H1 (cell line): ENCODE measurements around the gene MRPL4. TPM values are rescaled to one million over a fixed set of nuclear protein-coding genes. Genes with fewer than 3 reads are reported as not detected.

Experiments
- CTCF ChIA-PET: fragments of 300-600 bp; sonication (Branson Sonifier 250); formaldehyde crosslinking; loops from one replicate; lab custom pipeline; 2021; ENCODE audit not compliant: partially characterized antibody; lab: Charles Lee
- POLR2A ChIA-PET: fragments of 300-600 bp; sonication (Branson Sonifier 250); formaldehyde crosslinking; loops from one replicate; lab custom pipeline; 2021; ENCODE audit warnings: inconsistent platforms; ENCODE audit not compliant: partially characterized antibody; lab: Charles Lee
- DNase-seq, 2 experiments: peaks; one replicate each; pipeline versions ENCODE4 v3.0.0 to v3.0.0-alpha.2; 2010 to 2022; ENCODE audit warnings: low spot score in 2 of 2, low read depth in 1 of 2, mixed read lengths in 1 of 2
- FAIRE-seq: peaks from 2 replicates; lab custom pipeline; 2011; peaks lifted over from hg19 to GRCh38; lab: Jason Lieb, UNC
- H2AFZ ChIP-seq: 2 replicates; pipeline ENCODE4 v1.8.1; 2012; ENCODE audit warnings: low read length, inconsistent platforms
- H2AK5ac ChIP-seq: 2 replicates; pipeline ENCODE4 v1.6.1; 2013; ENCODE audit warnings: low read depth, low read length
- H2BK120ac ChIP-seq: replicated peaks from 2 replicates; pipeline ENCODE3; 2013; ENCODE audit warnings: low read depth, low read length, inconsistent platforms
- H2BK12ac ChIP-seq: 2 replicates; pipeline ENCODE4 v1.6.1; 2013; ENCODE audit warnings: low read depth, low read length
- H2BK15ac ChIP-seq: 2 replicates; pipeline ENCODE4 v1.6.1; 2013; ENCODE audit warnings: low read length
- H2BK20ac ChIP-seq: 2 replicates; pipeline ENCODE4 v1.6.1; 2013; ENCODE audit warnings: low read length
- H2BK5ac ChIP-seq: 2 replicates; pipeline ENCODE4 v1.6.1; 2013; ENCODE audit warnings: low read depth, low read length
- H3K14ac ChIP-seq: 2 replicates; pipeline ENCODE4 v1.6.1; 2013; ENCODE audit warnings: inconsistent platforms; ENCODE audit not compliant: insufficient read length
- H3K18ac ChIP-seq: 2 replicates; pipeline ENCODE4 v1.6.1; 2013; ENCODE audit warnings: low read length; ENCODE audit errors: extremely low read depth
- H3K23ac ChIP-seq: 2 replicates; pipeline ENCODE4 v1.6.1; 2013; ENCODE audit warnings: inconsistent platforms; ENCODE audit not compliant: insufficient read length
- H3K23me2 ChIP-seq: 2 replicates; pipeline ENCODE4 v1.6.1; 2013; ENCODE audit warnings: low read depth, low read length
- H3K27ac ChIP-seq: 2 replicates; pipeline ENCODE4 v1.6.1; 2011; ENCODE audit warnings: low read depth, low read length, inconsistent platforms
- H3K27me3 ChIP-seq, 4 experiments: replicated peaks in 1 of 4; 1 replicate in 1 of 4; 2 replicates in 3 of 4; pipeline versions ENCODE4 v1.6.1 to v1.8.1; 2011 to 2013; ENCODE audit warnings: low read length in 3 of 4, mild to moderate bottlenecking in 3 of 4, inconsistent platforms in 2 of 4, mixed read lengths in 2 of 4, moderate library complexity in 1 of 4; ENCODE audit not compliant: control insufficient read depth in 3 of 4, insufficient read depth in 3 of 4; ENCODE audit errors: extremely low read depth in 1 of 4
- H3K36me3 ChIP-seq, 4 experiments: 2 replicates each; pipeline versions ENCODE4 v1.6.1 to v1.8.1; 2011 to 2013; ENCODE audit warnings: mild to moderate bottlenecking in 4 of 4, low read length in 3 of 4, moderate library complexity in 2 of 4, control low read depth in 1 of 4, inconsistent platforms in 1 of 4; ENCODE audit not compliant: insufficient read depth in 4 of 4, control insufficient read depth in 2 of 4
- H3K4ac ChIP-seq: replicated peaks from 2 replicates; pipeline ENCODE3; 2013; ENCODE audit warnings: low read length, low read depth, mixed read lengths, inconsistent platforms; ENCODE audit not compliant: insufficient read length
- H3K4me1 ChIP-seq, 4 experiments: replicated peaks in 1 of 4; 1 replicate in 1 of 4; 2 replicates in 3 of 4; pipeline versions ENCODE4 v1.6.1 to v1.8.1; 2011 to 2013; ENCODE audit warnings: low read length in 3 of 4, inconsistent platforms in 2 of 4, mixed read lengths in 1 of 4; ENCODE audit not compliant: insufficient read depth in 4 of 4, control insufficient read depth in 3 of 4
- H3K4me2 ChIP-seq, 2 experiments: 2 replicates each; pipeline versions ENCODE4 v1.6.1 to v1.8.1; 2011 to 2013; ENCODE audit warnings: low read depth in 2 of 2, low read length in 2 of 2, control low read depth in 1 of 2, inconsistent platforms in 1 of 2, mild to moderate bottlenecking in 1 of 2; ENCODE audit not compliant: insufficient read depth in 1 of 2
- H3K4me3 ChIP-seq, 4 experiments: fragments of 200-600, 300-600 bp in 1 of 4; sonication (generic), shearing (Covaris generic), sonication (Bioruptor Twin) in 1 of 4; 2 replicates each; pipeline versions ENCODE4 v1.5.1 to v1.8.1; 2011 to 2016; ENCODE audit warnings: low read length in 4 of 4, low read depth in 3 of 4, control low read depth in 2 of 4, inconsistent platforms in 2 of 4, mild to moderate bottlenecking in 2 of 4, mixed read lengths in 1 of 4, moderate library complexity in 1 of 4; ENCODE audit not compliant: insufficient read depth in 2 of 4; ENCODE audit errors: extremely low read depth in 1 of 4
- H3K56ac ChIP-seq: replicated peaks from 2 replicates; pipeline ENCODE3; 2013; ENCODE audit warnings: low read depth, mild to moderate bottlenecking, mixed read lengths, low read length, inconsistent platforms; ENCODE audit not compliant: insufficient read length
- H3K79me1 ChIP-seq: 2 replicates; pipeline ENCODE4 v1.6.1; 2013; ENCODE audit warnings: low read depth, low read length, control low read depth
- H3K79me2 ChIP-seq, 2 experiments: 2 replicates each; pipeline versions ENCODE4 v1.6.1 to v1.8.1; 2012 to 2013; ENCODE audit warnings: low read length in 2 of 2, mild to moderate bottlenecking in 2 of 2, inconsistent platforms in 1 of 2; ENCODE audit not compliant: insufficient read depth in 2 of 2, control insufficient read depth in 1 of 2
- H3K9ac ChIP-seq, 4 experiments: replicated peaks in 1 of 4; 1 replicate in 1 of 4; 2 replicates in 3 of 4; pipeline versions ENCODE4 v1.6.1 to v1.8.1; 2011 to 2013; ENCODE audit warnings: low read depth in 3 of 4, low read length in 3 of 4, control low read depth in 2 of 4, mild to moderate bottlenecking in 2 of 4, moderate library complexity in 2 of 4, inconsistent platforms in 1 of 4; ENCODE audit errors: extremely low read depth in 1 of 4
- H3K9me3 ChIP-seq, 2 experiments: 2 replicates each; pipeline versions ENCODE4 v1.6.1 to v1.8.1; 2012 to 2013; ENCODE audit warnings: mild to moderate bottlenecking in 2 of 2, moderate library complexity in 2 of 2, control low read depth in 1 of 2, inconsistent platforms in 1 of 2, low read depth in 1 of 2, low read length in 1 of 2, mixed read lengths in 1 of 2; ENCODE audit not compliant: insufficient read depth in 2 of 2
- H4K20me1 ChIP-seq, 2 experiments: replicated peaks in 1 of 2; 2 replicates each; pipeline versions ENCODE3 to v1.8.1; 2011 to 2013; ENCODE audit warnings: inconsistent platforms in 2 of 2, low read length in 2 of 2, mild to moderate bottlenecking in 1 of 2; ENCODE audit not compliant: insufficient read depth in 2 of 2, control insufficient read depth in 1 of 2
- H4K5ac ChIP-seq: 2 replicates; pipeline ENCODE4 v1.6.1; 2013; ENCODE audit warnings: low read length, low read depth, mixed read lengths, inconsistent platforms; ENCODE audit not compliant: insufficient read length
- H4K8ac ChIP-seq: 2 replicates; pipeline ENCODE4 v1.8.0; 2013; ENCODE audit warnings: mild to moderate bottlenecking, moderate library complexity, low read length, inconsistent platforms; ENCODE audit not compliant: insufficient read depth; ENCODE audit errors: extremely low read depth
- H4K91ac ChIP-seq: replicated peaks from 2 replicates; pipeline ENCODE3; 2013; ENCODE audit warnings: low read length, mixed read lengths, inconsistent platforms; ENCODE audit not compliant: insufficient read length
- EP300 ChIP-seq, 2 experiments: IDR thresholded peaks; 1 replicate in 1 of 2; 2 replicates in 1 of 2; pipeline ENCODE4 v1.6.1; 2011 to 2012; ENCODE audit warnings: low read depth in 2 of 2, low read length in 2 of 2, mild to moderate bottlenecking in 2 of 2, borderline replicate concordance in 1 of 2, inconsistent platforms in 1 of 2, moderate library complexity in 1 of 2
- EZH2 ChIP-seq: fragments of 200-600 bp; sonication (generic); IDR thresholded peaks from 2 replicates; pipeline ENCODE4 v1.7.1; 2012; ENCODE audit warnings: low read depth, mild to moderate bottlenecking, moderate library complexity, low read length, inconsistent platforms; ENCODE audit not compliant: severe bottlenecking
- SIX5 ChIP-seq: IDR thresholded peaks from 2 replicates; pipeline ENCODE4 v1.6.1; 2011; ENCODE audit warnings: mild to moderate bottlenecking, low read depth, low read length
- SRF ChIP-seq: IDR thresholded peaks from 2 replicates; pipeline ENCODE4 v1.6.1; 2011; ENCODE audit warnings: mild to moderate bottlenecking, low read depth, low read length, moderate library complexity
- WGBS, 2 experiments: shearing (Covaris generic) in 1 of 2; methylation state at CpG; one replicate each; pipeline versions ENCODE4 v1.1.6 to v1.1.7; 2013 to 2015; ENCODE audit warnings: low lambda C conversion rate in 2 of 2, mixed read lengths in 2 of 2, inconsistent platforms in 1 of 2, low coverage in 1 of 2, missing lambda C conversion rate in 1 of 2; ENCODE audit not compliant: insufficient replicate concordance in 2 of 2, insufficient coverage in 1 of 2, insufficient read length in 1 of 2; ENCODE audit errors: extremely low coverage in 1 of 2, missing lambda C conversion rate in 1 of 2; 5-methylcytosine and 5-hydroxymethylcytosine counted together
- polyA plus RNA-seq, 7 experiments: library from polyadenylated mRNA; depleted of rRNA in 3 of 7; stranded (reverse) in 5 of 7; unstranded in 2 of 7; fragments of >200 nt in 5 of 7; fragments of 200-250 nt in 2 of 7; gene quantifications; 1 replicate in 5 of 7; 2 replicates in 1 of 7; 4 replicates in 1 of 7; pipeline versions ENCODE4 v1.2.1 to v1.2.3, GENCODE V29; 2011 to 2013; ENCODE audit warnings: missing spikeins in 2 of 7, mixed read lengths in 2 of 7
- total RNA-seq: library from RNA; stranded (reverse); fragmentation: NEBNext Ultra II Directional; extraction: Animal tissue kit (Norgen Biotek cat#: 25700); gene quantifications from 2 replicates; pipeline ENCODE4 v1.2.1, GENCODE V29; 2021

The MRPL4 gene
- total and polyA plus RNA-seq, 2 of the 8 experiments (the other 6 are each of a cell fraction or from before 2014, with no cell fraction given) = 82.3 to 187 TPM

DNA sequence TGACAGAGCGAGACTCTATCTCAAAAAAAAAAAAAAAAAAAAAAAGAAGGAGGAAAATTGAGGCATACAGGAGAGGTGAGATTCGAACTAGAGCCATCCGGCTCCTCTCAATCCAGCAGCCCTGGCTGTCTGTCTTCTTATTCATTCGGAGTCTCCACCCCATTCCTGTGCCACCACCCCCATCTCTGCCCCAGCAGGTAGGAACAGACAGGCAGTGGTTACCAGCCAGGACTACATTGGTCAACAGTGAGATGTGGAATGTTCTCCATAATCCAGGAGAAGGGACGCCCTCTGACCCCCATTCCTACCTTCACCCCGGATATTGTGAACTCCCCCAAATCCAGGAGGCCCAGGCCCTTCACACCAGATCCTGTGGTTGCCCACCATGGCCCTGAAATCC, 14.3 kb upstream of the MRPL4 start:
- no peak overlapping the region for H2BK120ac ChIP-seq
- no peaks in the 10 kb centered on the region for H3K27me3 ChIP-seq
- H4K5ac ChIP-seq = no peak overlapping the region
- no peak overlapping the region for H2BK12ac ChIP-seq
- no peak overlapping the region for H2BK20ac ChIP-seq
- H3K9ac ChIP-seq = no peak overlapping the region
- no peaks in the 10 kb centered on the region for H3K79me2 ChIP-seq
- CTCF ChIA-PET = interaction anchor here (1.4 to 2.1 kb wide), 3 partner anchors 9 to 18 kb away, joined by 5 to 8 read pairs (median 6); no protein-coding TSS in a partner anchor
- no peak overlapping the region for H3K23ac ChIP-seq
- no peak overlapping the region for H3K4me3 ChIP-seq
- H3K27ac ChIP-seq = no peak overlapping the region
- no peak overlapping the region for H4K91ac ChIP-seq
- DNase-seq (no peak), FAIRE-seq (no peak)
- H3K18ac ChIP-seq = no peak overlapping the region
- H4K20me1 ChIP-seq = no peaks in the 10 kb centered on the region
- H3K23me2 ChIP-seq = no peaks in the 10 kb centered on the region
- H3K9me3 ChIP-seq = no peaks in the 10 kb centered on the region
- H3K79me1 ChIP-seq = no peaks in the 10 kb centered on the region
- H3K4ac ChIP-seq = no peak overlapping the region
- H2AK5ac ChIP-seq = no peak overlapping the region
- no peak overlapping the region for H2AFZ ChIP-seq
- WGBS, 2 experiments = 87% methylated on average over 5 of the region's 6 CpGs; no CpG with 5 or more reads in 1 of the 2 experiments
- H2BK15ac ChIP-seq = no peak overlapping the region
- H3K4me2 ChIP-seq = no peak overlapping the region
- POLR2A ChIA-PET = interaction anchor here (0.6 to 1.3 kb wide), 2 partner anchors 10 to 21 kb away, joined by 3 read pairs; no protein-coding TSS in a partner anchor
- no peak overlapping the region for H3K14ac ChIP-seq
- no peak overlapping the region for H2BK5ac ChIP-seq
- no peak overlapping the region for H4K8ac ChIP-seq
- H3K4me1 ChIP-seq = peaks cover 0 to 3% (median 2%) of the 10 kb centered on the region in 4 experiments; a peak in 3 of 7 replicates
- H3K56ac ChIP-seq = no peak overlapping the region
- no peaks in the 10 kb centered on the region for H3K36me3 ChIP-seq
- TF ChIP-seq SRF = no peak
- TF ChIP-seq EP300 (IDR thresholded peaks at IDR 0.05; ENCODE audit: borderline replicate concordance in 1 of 2, low read depth in 2 of 2, low read length in 2 of 2) = no peak
- TF ChIP-seq EZH2 = no peak
- TF ChIP-seq SIX5 = no peak
